ENCODE data around the gene DLX3. TPM values are rescaled to one million over a fixed set of nuclear protein-coding genes. Genes with fewer than 3 reads are reported as not detected.

DLX3 gene
- total RNA-seq, 1 donor from 2014 or later, result not detected

DNA sequence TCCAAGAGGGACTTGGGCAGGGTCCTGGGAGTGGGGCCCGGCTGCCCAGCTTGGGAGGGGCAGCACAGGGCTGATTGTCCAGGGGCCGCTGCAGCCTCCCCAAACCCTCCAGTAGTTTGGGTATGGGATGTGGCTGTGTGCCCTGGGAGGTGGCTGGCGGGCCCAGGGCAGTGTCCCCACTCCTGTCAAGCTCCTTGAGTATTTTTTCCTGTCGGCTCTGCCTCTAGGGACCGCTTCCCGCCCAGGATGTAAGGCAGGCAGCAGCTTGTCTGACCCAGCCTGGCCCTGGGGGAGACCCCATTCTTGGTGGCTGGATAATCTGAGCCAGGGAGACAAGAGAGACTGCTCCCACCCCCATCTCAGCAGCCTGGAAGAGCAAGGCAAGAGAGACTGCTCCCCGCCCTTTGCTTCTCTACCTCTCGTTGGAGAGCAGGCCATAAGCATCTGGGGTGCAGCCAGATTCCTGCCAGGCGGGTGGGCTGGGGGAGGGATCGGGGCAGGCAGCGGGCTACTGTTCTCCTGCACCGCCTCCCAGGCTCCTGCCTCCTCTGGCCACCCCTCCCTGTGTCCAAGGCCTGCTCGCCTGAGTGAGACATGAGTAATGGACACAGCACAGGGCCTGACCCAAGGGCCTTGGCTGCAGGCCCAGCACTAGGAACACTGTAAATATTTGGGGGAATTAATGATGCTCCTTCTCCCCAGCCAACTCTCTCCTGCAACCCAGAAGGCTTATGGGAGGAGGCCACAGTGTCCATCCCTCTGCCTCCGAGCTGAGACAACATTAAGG, 42.5 kb upstream of the DLX3 start:
- intact Hi-C loops (cut with micrococcal nuclease), result no loop called here
- Histone ChIP-seq H3K4me1 (peaks cover 7% of the 10 kb centered on the region), H3K27me3 (ENCODE audit: low read depth) (no peaks in the 10 kb centered on the region), H3K27ac (replicated peaks) (no peak overlapping the region), H3K36me3 (no peaks in the 10 kb centered on the region), H3K4me3 (no peak overlapping the region), H3K9me3 (replicated peaks) (no peaks in the 10 kb centered on the region)
- TF ChIP-seq, protein P1, sequence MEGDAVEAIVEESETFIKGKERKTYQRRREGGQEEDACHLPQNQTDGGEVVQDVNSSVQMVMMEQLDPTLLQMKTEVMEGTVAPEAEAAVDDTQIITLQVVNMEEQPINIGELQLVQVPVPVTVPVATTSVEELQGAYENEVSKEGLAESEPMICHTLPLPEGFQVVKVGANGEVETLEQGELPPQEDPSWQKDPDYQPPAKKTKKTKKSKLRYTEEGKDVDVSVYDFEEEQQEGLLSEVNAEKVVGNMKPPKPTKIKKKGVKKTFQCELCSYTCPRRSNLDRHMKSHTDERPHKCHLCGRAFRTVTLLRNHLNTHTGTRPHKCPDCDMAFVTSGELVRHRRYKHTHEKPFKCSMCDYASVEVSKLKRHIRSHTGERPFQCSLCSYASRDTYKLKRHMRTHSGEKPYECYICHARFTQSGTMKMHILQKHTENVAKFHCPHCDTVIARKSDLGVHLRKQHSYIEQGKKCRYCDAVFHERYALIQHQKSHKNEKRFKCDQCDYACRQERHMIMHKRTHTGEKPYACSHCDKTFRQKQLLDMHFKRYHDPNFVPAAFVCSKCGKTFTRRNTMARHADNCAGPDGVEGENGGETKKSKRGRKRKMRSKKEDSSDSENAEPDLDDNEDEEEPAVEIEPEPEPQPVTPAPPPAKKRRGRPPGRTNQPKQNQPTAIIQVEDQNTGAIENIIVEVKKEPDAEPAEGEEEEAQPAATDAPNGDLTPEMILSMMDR (IDR thresholded peaks at IDR 0.05; ENCODE audit: borderline replicate concordance), result no peak
- peak; percentile 25 for DNase-seq

DNA sequence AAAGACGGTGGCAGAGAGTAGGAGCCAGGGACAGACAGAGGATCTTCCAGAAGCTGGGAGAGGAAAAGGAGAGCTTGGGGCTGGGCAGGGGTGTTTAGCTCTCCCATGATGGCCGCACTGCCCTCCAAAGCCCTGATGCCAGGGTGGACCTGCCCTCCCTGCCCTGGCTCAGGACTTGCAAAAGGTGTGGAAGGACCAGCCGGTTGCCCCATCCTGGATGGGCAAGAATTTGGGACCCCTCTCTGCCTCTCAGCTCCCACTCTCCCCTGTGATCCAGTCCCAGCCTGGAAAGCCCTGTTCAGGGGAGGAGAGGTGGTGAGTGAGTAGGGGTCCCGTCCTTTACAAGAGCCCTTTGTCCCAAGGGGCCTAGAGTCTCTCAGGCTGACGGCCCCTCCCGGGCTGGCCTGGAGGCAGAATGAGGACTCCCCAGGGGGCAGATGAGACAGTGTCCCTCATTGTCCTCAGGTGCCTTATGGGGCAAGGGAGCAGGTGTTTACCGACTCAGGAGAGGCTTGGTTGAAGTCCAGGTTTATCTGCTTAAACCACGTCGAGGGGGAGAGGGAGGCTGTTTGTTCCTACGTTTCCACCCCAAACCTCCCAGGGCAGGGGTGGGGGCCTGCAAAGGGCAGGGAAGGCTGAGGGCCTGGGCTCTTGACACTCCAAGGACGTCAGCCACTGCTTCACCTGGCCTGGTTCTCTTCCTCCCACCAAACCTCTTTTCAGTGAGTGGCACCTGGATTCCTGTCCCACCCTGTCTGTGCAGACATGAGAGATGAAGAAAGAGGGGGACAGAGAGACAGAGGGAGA, 41.6 kb upstream of the DLX3 start:
- Histone ChIP-seq H3K27ac (replicated peaks) (no peak overlapping the region), H3K4me1 (peaks cover 7% of the 10 kb centered on the region), H3K9me3 (replicated peaks) (no peaks in the 10 kb centered on the region), H3K36me3 (no peaks in the 10 kb centered on the region), H3K4me3 (no peak overlapping the region), H3K27me3 (ENCODE audit: low read depth) (no peaks in the 10 kb centered on the region)
- intact Hi-C loops (cut with micrococcal nuclease), result no loop called here
- TF ChIP-seq, protein P1 (IDR thresholded peaks at IDR 0.05; ENCODE audit: borderline replicate concordance), result no peak
- DNase-seq, result no peak

DNA sequence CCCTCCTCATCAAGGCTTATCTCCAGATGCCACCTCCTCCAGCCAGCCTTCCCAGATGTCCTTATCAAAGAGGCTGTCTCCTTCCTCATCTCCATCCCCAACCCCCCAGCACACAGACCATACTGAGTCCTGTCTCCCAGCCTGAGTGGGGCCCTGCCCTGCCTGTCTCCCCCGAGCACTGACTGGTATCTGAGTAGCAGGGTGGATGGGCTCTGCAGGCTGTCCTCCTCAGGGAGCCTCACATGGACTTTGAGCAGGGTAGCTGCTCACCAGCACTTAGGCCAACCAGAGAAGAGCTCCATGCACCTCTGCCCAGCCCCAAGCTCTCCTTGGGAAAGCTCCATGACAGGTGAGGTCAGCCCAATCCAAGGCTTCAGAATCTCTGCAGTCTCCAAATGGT, 40.9 kb upstream of the DLX3 start:
- no peak for DNase-seq
- Histone ChIP-seq H3K4me1 (peaks cover 7% of the 10 kb centered on the region), H3K27ac (replicated peaks) (no peak overlapping the region), H3K36me3 (no peaks in the 10 kb centered on the region), H3K9me3 (replicated peaks) (no peaks in the 10 kb centered on the region), H3K27me3 (ENCODE audit: low read depth) (no peaks in the 10 kb centered on the region), H3K4me3 (no peak overlapping the region)
- intact Hi-C loops (cut with micrococcal nuclease), result no loop called here
- TF ChIP-seq, protein P1 (IDR thresholded peaks at IDR 0.05; ENCODE audit: borderline replicate concordance), result no peak

DNA sequence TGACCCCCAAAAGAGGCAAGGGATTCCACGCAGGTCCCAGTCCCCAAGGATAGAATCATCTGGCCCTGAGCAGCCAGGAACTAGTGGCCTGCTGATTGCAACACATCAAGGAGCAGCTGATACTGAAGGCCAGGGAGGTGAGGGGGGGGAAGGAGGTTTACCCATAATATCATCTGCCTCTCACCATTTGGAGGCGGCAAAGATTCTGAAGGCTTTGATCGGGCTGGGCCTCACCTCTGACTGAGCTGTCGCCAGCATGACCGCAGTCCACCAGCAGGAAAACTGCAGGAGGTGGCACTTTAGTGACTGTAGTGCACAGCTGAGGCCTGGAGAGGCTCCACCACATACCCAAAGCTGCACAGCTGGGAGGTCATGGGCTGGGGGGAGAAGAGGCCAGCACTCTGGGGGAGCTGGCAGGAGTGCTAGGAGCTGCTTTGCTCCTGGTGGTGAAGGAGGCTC, 40.4 kb upstream of the DLX3 start:
- H3K27me3 ChIP-seq (ENCODE audit: low read depth), result no peaks in the 10 kb centered on the region
- intact Hi-C loops (cut with micrococcal nuclease), result no loop called here
- H3K9me3 ChIP-seq (replicated peaks), result no peaks in the 10 kb centered on the region
- no peak overlapping the region for H3K4me3 ChIP-seq
- no peak for DNase-seq
- no peak overlapping the region for H3K27ac ChIP-seq (replicated peaks)
- TF ChIP-seq, protein P1 (IDR thresholded peaks at IDR 0.05; ENCODE audit: borderline replicate concordance), result no peak
- peaks cover 7% of the 10 kb centered on the region for H3K4me1 ChIP-seq
- H3K36me3 ChIP-seq, result no peaks in the 10 kb centered on the region

DNA sequence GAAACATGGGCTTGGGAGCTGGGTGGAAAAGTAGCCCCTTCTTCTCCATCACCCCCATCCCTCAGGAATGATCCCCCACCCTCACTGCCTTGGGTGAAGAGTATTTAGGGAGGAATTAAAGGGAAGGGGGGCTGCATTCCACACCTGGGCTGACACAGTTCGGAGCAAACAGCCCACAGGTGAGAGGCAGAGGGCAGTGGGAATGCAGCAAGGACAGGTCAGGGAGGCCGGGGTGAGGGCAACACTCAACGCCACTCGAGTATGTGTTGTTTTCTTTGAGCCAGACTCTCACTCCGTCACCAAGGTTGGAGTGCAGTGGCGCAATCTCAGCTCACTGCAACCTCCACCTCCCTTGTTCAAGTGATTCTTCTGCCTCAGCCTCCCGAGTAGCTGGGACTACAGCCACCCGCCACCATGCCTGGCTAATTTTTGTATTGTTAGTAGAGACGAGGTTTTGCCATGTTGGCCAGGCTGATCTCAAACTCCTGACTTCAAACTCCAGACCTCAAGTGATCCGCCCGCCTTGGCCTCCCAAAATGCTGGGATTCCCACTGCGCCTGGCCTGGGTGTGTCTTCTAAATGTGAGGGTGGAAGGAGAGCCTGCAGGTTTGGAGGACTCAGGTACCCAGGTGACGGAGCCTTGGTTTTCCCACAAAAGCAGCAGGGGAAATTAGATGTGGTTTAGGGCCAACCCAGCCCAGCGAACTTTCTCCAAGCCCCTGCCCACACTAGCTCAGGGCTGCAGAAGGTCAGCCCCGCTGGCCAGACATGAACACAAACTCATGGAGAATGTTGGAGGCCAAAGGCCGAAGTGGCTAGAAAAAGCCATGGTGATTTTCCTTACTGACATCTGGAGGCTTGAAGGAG, 39.7 kb upstream of the DLX3 start:
- intact Hi-C loops (cut with micrococcal nuclease), result no loop called here
- Histone ChIP-seq H3K9me3 (replicated peaks) (no peaks in the 10 kb centered on the region), H3K4me1 (peaks cover 7% of the 10 kb centered on the region), H3K36me3 (no peaks in the 10 kb centered on the region), H3K4me3 (no peak overlapping the region), H3K27me3 (ENCODE audit: low read depth) (no peaks in the 10 kb centered on the region), H3K27ac (replicated peaks) (no peak overlapping the region)
- TF ChIP-seq, protein P1 (IDR thresholded peaks at IDR 0.05; ENCODE audit: borderline replicate concordance), result no peak
- DNase-seq, result no peak
